Posterior cingulate gyrus (tissue), 11 donors: ENCODE results near the gene STIMATE.

Experiments used
- DNase-seq, 10 donors: peaks; one replicate each; pipeline versions ENCODE4 v3.0.0 to v3.0.0-alpha.2; 2020 to 2021; ENCODE audit warnings: mixed read lengths in 3 of 10
- intact Hi-C: fragments of 100-400 bp; cut with DNase I; formaldehyde crosslinking; loops from one replicate; pipeline ENCODE4 v1.15.1; 2023

Gene STIMATE

DNA sequence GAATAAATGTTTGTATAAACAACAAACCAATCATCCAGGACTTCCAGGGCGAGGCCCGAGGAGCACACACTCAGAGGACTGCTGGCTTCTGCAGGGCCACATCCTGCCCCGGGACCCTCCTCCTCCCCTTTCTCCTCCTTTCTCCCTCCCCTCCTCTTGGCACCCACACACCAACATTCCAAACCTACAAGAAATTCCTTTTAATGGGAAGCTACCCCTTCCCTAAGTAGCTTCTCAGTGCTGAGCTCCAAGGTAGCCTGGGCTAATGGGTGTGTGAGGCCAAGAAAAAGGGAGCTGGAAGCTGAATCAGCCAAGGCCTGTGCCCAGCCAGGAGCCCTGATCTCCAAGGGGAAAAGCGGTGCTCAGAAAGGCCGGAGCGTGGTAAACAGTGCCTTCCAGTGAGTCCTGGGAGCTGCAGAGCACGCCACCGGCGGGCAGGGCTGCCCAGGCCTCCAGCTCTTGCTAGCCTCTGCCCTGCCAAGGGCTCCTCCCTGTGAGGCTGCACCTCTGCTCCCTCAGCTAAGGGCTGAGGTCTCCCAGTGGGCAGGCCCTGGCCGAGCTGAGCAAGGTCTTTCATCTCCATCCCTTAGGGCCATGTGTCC is 98.9 kb downstream of the STIMATE start:
- DNase-seq: no peak
- intact Hi-C loops: no loop called here

DNA sequence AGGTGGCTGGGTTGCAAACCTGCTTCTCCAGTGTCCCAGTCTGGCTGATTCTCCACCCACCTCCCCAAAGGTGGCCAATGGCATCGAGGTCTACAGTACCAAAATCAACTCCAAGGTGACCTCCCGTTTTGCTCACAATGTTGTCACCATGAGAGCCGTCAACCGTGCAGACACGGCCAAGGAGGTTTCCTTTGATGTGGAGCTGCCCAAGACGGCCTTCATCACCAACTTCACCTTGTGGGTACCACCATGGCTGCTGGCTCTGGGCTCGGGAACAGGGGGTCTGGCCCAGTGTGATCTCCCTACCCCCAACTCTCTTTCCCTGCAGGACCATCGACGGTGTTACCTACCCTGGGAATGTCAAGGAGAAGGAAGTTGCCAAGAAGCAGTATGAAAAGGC is 100.9 kb downstream of the STIMATE start:
- no peak for DNase-seq
- intact Hi-C loops: no loop called here

DNA sequence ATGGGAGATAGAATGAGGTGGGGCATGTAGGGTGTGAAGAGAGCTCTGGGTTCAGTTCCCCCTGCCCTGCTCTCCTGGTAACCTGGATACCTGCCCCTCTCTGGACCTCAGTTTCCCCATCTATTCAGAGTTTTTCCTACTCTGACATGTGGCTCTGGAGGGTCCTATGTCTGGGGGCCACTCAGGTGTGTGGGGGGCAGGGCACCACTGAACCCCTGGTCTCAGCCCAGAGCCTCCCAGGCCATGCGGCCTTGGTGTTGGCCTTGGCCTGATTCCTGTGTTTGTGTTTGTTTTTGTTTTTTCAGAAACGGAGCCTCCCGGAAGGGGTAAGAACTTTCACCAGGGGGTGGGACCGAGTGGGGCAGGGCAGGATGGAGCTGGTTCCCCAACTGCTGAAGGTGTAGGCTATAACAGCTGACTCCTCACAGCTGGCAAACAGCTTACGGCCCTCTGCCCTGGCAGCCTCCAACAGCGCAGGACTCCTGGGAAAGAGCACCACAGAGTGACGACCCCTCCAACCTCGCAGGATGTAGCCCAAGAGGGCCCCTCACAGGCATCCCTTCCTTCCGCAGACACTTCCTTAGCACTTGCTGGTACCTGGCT is 101.9 kb downstream of the STIMATE start:
- DNase-seq: no peak
- intact Hi-C loops: no loop called here

DNA sequence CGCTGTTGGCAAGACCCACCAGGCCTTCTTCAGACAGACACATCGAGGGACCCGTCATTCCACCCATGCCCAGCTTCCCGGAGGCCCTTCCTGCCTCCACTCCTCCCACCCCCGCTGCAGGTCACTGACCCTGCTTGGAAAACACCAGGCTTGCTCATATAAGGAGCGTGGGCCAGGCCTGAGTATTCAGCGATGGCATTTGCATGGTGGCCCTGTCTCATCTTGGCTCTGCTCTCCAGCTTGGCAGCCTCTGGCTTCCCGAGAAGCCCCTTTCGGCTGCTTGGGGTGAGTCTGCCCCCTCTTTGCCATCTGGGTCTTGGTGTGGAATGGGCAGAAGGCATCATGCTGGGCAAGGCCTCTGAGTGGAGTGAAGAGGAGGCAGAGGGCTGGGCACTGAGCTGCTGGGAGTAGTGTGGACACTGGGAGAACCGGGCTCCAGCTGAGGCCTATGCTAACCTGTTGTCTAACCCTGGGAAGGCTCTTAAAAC is 102.7 kb downstream of the STIMATE start, which contains the start of gene ITIH3:
Gene ITIH3 (plus strand): TSS at position 185 of the 488 bp plus-strand sequence. CDS start 8 bp downstream, at position 193.
- DNase-seq: no peak
- intact Hi-C loops: no loop called here

DNA sequence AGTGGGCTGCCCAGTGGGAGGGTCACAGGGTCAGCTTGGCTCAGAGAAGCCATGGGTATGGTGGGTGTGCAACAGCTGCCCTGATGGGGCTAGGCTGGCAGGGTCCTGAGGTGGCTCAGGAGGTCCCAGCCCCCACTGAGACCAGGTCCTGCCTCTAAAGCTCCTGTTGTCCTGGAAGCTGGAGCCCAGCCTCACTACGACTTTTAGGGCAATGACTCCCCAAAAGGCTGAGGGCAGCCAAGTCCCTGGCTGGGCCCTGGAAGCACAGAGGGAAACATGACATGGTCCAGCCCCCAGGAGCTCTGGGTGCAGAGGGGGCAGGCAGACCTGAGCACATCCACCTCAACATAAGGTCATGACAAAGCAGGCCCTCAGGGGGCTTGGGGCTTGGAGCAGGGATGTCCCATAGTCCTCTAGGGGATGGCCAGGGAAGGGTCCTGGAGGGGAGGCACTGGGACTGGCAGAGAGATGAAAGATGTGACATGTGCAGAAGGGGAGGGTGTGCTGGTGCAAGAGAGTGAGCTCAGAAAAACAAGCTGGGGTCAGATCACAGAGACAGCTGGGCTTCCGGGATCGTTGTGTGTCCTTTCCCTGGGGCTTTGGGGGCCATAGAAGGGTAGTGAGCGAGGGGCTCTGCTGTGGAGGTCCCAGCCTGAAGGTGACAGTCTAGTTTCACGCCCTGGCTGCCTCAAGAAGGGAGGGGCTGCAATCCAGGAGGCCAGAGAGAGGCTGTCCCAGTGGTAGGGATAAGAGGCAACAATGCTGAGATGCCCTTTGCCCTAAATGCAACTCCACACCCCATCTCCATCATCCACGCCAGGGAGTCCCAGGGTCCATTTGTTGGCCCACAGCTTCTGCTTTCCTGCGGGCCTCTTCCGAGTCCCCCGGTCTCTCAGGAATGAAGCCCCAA is 103.4 kb downstream of the STIMATE start:
- intact Hi-C loops: no loop called here
- DNase-seq: peak in 1 of 10 donors; percentile 25

DNA sequence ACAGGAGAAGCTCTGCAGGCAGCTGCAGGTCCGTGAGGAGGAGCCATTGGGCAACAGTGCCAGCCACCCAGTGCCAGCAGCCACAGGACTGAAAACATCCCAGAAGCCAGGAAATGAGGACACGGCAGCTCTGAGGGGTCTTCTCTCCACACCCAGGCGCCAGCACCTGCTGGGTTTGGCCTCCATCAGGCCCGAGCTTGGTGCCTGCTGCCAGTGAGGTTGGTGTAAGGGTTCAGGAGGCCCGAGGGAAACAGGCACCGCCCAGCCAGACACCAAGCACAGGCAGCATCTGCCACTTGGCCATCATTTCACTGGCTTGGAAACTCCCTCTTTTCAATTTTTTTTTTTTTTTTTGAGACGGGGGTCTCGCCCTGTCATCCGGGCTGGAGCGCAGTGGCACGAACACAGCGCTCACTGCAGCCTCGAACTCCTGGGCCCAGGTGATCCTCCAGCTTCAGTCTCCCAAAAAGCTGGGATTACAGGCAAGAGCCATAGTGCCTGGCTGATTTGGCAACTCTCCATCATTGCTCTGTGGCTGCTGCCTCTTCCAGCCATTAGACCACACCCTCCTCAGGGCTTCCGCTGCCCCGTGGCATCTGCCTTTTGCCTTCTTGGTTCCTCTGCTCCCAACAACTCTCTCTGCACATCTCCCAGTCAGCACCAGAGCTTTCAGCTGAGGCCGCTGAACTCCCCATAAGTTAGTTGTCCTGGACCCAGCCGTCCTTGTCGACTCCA is 104.2 kb downstream of the STIMATE start:
- intact Hi-C loops: no loop called here
- peak in 1 of 10 donors; percentile 64 for DNase-seq

DNA sequence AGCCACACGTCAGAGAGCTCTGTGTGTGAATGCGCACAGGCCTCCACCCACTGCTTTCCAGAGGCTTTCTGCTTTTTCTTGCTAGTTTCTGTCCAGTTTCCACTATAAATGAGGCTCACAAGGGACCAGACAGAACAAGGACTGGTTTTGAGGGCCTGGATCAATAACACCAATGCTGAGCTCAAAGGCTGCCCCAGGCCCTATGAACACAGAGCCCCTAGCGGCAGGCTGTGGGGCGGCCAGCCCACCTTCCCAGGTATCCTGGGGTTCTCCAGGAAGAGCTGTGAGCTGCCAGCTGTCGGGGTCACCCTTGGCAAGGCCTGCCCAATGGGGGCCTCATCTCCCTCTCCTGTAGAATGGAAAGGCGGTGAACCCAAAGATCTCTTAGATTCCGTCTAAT is 104.9 kb downstream of the STIMATE start:
- peak in 1 of 10 donors; percentile 20 for DNase-seq
- intact Hi-C loops: no loop called here

DNA sequence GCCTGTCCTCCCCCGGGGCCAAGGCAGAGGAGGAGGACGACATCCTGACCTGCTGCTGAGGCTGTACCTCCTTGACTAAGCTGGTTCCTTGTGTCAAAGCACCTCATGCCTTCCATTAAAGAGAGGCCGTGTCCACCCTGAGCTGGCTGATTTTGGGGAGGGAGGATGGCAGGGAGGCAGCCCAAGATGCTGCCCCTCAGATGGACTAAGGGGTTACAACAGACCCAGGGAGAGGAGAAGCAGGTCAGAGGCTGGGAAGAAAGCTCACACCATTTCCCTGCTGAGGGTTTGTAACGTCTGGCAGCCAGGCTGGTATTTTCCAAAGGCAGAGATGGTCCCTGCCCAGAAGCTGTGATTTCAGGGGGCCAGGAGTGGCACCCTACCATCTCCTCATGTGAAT is 105.4 kb downstream of the STIMATE start:
- intact Hi-C loops: no loop called here
- DNase-seq: no peak

DNA sequence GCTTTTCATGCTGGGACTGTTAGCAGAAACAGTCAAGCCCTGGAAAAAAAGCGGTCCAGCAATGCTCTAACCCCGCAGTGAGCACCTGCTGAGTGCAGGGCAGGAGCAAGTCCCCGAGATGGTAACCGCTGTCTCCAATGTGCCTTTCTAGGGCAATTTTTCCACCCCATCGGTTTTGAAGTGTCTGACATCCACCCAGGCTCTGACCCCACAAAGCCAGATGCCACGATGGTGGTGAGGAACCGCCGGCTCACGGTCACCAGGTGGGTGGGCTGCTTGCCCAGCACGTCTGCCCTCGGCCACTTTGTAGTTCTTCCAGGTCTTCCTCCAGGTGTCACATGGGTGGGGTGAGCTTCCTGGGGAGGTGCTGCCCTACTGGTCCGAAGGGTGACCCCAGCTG is 106.0 kb downstream of the STIMATE start:
- DNase-seq: peak in 2 of 10 donors; percentile 37 to 61
- intact Hi-C loops: no loop called here

DNA sequence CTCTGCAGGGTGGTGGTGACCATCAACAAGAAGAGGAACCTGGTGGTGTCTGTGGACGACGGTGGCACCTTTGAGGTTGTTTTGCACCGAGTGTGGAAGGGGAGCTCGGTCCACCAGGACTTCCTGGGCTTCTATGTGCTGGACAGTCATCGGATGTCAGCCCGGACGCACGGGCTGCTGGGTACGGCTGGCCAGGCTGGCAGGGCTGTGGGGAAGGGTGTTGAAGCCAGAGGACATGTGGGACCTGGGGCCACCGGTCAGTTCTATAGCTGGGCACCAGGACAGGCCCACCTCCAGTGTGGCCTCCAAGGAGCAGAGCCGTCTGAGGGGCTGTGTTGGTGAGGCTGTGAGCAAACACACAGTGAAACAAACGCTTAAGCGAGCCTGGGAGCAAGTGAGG is 106.6 kb downstream of the STIMATE start:
- intact Hi-C loops: no loop called here
- DNase-seq: peak in 3 of 10 donors; percentile 38 to 59 (median 44)

DNA sequence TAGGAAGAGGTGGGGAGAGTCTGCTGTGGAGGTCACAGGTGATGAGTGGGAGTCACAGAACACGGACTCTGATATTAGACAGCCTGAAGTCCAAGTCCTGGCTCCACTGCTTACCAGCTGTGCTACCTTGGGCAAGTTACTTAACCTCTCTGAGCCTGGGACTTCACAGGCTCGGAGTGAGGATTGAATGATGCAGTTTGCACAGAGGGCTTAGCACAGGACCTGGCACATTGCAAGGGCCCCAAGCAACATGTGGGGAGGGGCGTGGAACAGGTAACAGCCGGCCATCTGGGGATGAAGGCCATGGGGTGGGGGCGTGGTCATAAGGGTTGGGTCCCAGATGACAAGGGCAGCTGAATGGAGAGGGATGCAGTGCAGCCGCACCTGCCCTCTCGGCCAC is 107.0 kb downstream of the STIMATE start:
- DNase-seq: peak in 2 of 10 donors; percentile 1 to 21
- intact Hi-C loops: no loop called here

DNA sequence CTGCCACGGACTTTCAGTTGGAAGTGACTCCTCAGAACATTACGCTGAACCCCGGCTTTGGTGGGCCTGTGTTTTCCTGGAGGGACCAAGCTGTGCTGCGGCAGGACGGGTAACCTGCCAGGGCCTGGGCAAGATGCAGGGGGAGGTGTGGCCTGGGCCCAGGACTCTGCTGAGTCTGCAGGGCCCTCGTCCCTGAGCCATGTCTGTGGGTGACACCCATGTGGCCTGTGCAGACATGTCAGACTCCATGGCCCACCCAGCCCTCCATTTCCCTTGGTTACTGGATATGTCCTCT is 107.7 kb downstream of the STIMATE start:
- intact Hi-C loops: no loop called here
- peak in 3 of 10 donors; percentile 48 to 73 (median 65) for DNase-seq

DNA sequence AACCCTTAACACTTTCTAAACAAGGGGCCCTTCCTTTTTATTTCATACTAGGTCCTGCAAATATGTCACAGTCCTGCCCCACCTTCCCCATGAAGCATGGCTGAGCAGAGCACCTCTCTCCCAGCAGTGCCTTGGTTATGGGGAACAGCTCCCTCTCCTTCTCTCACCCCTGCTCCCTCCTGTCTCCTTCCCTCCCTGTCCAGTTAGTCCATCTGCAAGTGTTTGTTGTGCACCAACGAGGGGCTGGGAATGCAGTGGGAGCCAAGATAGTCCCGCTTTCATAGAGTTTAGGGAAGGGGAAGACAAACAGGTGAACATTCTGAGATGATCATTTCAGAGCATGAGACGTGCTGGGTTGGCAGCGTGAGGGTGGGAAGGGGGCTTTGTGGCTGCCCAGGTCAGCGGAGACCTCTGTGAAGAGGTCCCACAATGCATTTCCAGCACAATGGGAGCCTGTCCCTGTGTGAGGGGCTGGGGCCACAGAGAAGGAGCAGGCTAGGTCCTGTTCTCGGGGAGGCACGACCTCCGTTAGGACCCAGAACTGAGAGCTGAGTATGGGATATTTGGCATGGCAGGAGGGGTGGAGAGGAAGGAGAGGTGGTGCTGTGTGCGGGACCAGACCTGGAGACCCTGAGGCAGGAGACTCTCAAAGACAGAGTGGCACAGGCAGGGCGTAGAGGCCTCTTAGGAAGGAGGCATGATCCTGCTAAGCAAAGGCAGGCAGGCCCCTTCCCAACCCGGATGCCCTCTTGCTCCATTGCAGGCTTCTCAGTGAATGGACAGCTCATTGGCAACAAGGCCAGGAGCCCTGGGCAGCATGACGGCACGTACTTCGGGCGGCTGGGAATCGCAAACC is 108.2 kb downstream of the STIMATE start:
- DNase-seq: peak in 3 of 10 donors; percentile 22 to 43 (median 42)
- intact Hi-C loops: no loop called here

DNA sequence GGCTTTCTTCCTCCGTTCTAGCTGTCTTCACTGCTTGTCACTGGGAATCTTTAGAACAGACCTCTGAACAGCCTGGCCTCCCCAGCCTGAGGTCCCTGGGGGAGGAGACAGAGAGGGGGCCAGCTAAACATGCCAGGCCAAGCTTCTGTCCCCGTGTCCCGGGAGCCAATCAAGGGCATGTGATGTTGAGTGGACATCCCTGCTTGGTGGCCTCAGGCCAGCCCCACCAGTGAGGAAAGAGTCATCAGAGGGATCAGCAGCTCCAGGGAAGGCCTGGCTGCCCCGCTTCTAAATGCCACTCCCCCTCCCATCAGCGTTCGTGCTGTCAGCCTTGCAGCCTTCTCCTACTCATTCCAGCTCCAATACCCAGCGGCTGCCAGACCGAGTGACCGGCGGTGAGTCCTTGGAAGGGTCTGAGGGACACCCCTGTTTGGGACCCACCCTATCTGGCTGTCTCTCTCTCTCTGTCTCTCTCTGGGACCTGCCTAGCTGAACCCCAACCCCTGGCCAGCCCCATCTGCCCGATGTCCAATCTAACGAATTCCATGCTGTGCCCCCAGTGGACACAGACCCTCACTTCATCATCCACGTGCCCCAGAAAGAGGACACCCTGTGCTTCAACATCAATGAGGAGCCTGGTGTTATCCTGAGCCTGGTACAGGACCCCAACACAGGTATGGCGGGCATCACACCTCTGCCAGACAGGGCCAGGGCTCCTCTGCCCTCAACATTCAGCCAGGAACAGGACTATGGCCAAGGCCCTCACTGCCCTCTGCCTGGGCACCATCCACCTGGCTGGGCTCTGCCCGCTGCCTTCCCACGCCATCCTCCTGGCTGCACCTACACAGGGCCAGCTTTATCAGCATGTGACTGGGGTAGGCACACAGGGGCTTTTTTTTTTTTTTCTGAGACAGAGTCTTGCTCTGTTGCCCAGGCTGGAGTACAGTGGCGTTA is 109.4 kb downstream of the STIMATE start:
- peak in 4 of 10 donors; percentile 15 to 66 (median 42) for DNase-seq
- intact Hi-C loops: no loop called here

DNA sequence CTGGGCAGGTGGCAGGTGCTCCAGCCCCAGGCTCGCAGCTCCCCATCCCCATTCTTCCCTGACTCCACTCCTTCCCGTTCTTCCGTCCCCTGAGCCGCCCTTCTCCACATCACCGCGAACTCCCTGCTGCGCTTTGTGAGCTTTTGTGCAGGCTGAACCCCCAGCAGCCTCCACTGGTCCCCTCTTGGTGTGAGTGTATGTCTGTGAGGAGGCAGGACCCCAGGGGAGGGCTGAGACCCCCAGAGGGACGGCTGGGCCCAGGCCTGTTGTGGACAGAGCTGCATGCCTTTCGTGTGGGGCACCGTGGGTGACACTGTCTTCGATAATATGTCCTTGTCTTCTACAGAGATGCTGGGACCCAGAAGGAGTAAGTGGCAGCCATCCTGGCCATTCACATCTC is 110.1 kb downstream of the STIMATE start:
- DNase-seq: peak in 4 of 10 donors; percentile 16 to 61 (median 50)
- intact Hi-C loops: no loop called here
